ENCODE data around the gene HARS1. TPM values are rescaled to one million over a fixed set of nuclear protein-coding genes. Genes with fewer than 3 reads are reported as not detected.
A peak's percentile ranks its signal among the peaks of the same experiment; 100 is the strongest.

HARS1 gene
- total and polyA plus RNA-seq, 2 of the 13 experiments (the other 11 are each of a cell fraction or from before 2014, with no cell fraction given) = 36.9 to 66.2 TPM

- TF ChIP-seq ZBTB37 (CRISPR knock-in tag; IDR thresholded peaks at IDR 0.05) = no peak
- 0 out of 2 replicates have a peak, but pooled peaks have one; percentile 33 for TF ChIP-seq ZNF792 (CRISPR knock-in tag; IDR thresholded peaks at IDR 0.05)
- peak; percentile 84 for TF ChIP-seq KMT2A (CRISPR knock-in tag; IDR thresholded peaks at IDR 0.05)
- no peak for TF ChIP-seq HOXA7 (CRISPR knock-in tag; IDR thresholded peaks at IDR 0.05)
- TF ChIP-seq GMEB2 (CRISPR knock-in tag; IDR thresholded peaks at IDR 0.05; ENCODE audit: low read depth) = no peak
- no peak; the same call in 1 of the 2 replicates for TF ChIP-seq SALL2 (CRISPR knock-in tag; IDR thresholded peaks at IDR 0.05)
- no peak for TF ChIP-seq MAFK (conservative IDR thresholded peaks at IDR 0.05 in 1 of 2, IDR thresholded peaks at IDR 0.05 in 1 of 2; ENCODE audit: low read length in 2 of 2)
- no peak for TF ChIP-seq ZNF850 (CRISPR knock-in tag; conservative IDR thresholded peaks at IDR 0.05)
- TF ChIP-seq PAX8 (CRISPR knock-in tag; IDR thresholded peaks at IDR 0.05; ENCODE audit: borderline replicate concordance) = no peak
- 0 out of 2 replicates have a peak, but pooled peaks have one; percentile 24 for TF ChIP-seq ZNF232 (CRISPR knock-in tag; IDR thresholded peaks at IDR 0.05; ENCODE audit: borderline replicate concordance)
- TF ChIP-seq TSC22D2 (CRISPR knock-in tag; IDR thresholded peaks at IDR 0.05; ENCODE audit: borderline replicate concordance) = peak; percentile 68; the same call in 1 of the 2 replicates
- no peak for TF ChIP-seq TBX3 (IDR thresholded peaks at IDR 0.05; ENCODE audit: borderline replicate concordance)
- TF ChIP-seq ZNF331 (CRISPR knock-in tag; IDR thresholded peaks at IDR 0.05) = peak; percentile 8; the same call in 1 of the 2 replicates
- no peak for TF ChIP-seq ZNF841 (CRISPR knock-in tag; IDR thresholded peaks at IDR 0.05; ENCODE audit: borderline replicate concordance)
- no peak for TF ChIP-seq ZFP62 (CRISPR knock-in tag; IDR thresholded peaks at IDR 0.05)
- no peak; the same call in 1 of the 2 replicates for TF ChIP-seq STAG1 (CRISPR knock-in tag; IDR thresholded peaks at IDR 0.05)
- TF ChIP-seq THRA (CRISPR knock-in tag; IDR thresholded peaks at IDR 0.05; ENCODE audit: borderline replicate concordance) = peak; percentile 99
- no peak for TF ChIP-seq MZF1 (CRISPR knock-in tag; IDR thresholded peaks at IDR 0.05; ENCODE audit: borderline replicate concordance)
- TF ChIP-seq SETDB1 (CRISPR knock-in tag; IDR thresholded peaks at IDR 0.05; ENCODE audit: borderline replicate concordance) = no peak
- peak; percentile 71; the same call in 1 of the 2 replicates for TF ChIP-seq NR2C2 (CRISPR knock-in tag; IDR thresholded peaks at IDR 0.05; ENCODE audit: borderline replicate concordance)
- TF ChIP-seq ZNF597 (CRISPR knock-in tag; IDR thresholded peaks at IDR 0.05) = no peak
Measured at GRCh38 chr5:140664359-140665119, 26.6 kb downstream of the HARS1 start, which contains the start of gene WDR55 (continued).
